Measurements from ENCODE around the gene PLOD3.

DNA sequence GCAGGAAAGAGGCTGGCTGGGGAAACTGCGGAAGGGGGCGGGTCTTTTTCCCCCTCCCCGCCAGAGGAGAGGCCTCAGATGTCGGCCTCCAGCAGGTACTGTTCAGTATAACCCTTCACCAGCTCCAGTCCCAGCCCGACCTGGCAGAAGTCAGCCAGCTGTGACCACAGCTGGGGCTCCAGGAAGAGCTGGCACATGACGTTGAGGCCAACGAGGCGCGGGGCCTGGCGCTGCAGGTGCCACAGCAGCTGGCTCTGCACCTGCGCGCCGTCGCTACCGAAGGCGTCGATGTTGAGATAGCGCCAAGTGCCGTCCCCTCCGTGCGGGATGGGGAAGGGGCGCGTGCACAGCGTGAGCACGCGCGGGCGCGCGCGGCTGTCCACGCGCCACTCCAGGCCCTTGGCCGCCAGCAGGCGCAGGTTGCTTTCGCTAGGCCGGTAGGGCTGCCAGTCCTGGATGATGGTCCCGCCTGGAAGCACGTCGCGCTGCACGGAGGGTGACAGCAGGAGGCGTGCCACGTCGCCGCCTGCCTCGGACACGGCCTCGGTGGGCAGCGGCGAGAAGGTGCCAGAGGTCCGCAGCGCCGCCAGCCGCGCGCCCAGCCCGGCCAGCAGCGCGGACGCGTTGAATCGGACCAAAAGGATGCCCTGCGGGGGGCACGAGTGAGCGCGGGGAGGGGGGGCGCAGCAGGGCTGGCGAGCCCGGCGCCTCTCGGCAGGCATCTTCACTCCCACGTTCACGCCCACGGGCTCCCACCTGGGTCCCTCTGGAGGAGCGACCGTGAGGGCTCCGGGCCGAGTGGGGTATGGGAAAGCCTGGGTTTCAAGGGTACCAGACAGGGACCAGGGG, 45.2 kb downstream of the PLOD3 start:
- TF ChIP-seq ZNF416 (CRISPR knock-in tag; IDR thresholded peaks at IDR 0.05) (no peak), FOXJ3 (CRISPR knock-in tag; IDR thresholded peaks at IDR 0.05; ENCODE audit: borderline replicate concordance) (no peak), ATF1 (CRISPR knock-in tag; IDR thresholded peaks at IDR 0.05) (no peak), TP53 (CRISPR knock-in tag; IDR thresholded peaks at IDR 0.05) (no peak), ESRRA (CRISPR knock-in tag; IDR thresholded peaks at IDR 0.05; ENCODE audit: borderline replicate concordance) (no peak)
- TF ChIP-seq, protein P1, sequence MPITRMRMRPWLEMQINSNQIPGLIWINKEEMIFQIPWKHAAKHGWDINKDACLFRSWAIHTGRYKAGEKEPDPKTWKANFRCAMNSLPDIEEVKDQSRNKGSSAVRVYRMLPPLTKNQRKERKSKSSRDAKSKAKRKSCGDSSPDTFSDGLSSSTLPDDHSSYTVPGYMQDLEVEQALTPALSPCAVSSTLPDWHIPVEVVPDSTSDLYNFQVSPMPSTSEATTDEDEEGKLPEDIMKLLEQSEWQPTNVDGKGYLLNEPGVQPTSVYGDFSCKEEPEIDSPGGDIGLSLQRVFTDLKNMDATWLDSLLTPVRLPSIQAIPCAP (CRISPR knock-in tag; IDR thresholded peaks at IDR 0.05) = no peak
- TF ChIP-seq, protein P2, sequence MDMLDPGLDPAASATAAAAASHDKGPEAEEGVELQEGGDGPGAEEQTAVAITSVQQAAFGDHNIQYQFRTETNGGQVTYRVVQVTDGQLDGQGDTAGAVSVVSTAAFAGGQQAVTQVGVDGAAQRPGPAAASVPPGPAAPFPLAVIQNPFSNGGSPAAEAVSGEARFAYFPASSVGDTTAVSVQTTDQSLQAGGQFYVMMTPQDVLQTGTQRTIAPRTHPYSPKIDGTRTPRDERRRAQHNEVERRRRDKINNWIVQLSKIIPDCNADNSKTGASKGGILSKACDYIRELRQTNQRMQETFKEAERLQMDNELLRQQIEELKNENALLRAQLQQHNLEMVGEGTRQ (CRISPR knock-in tag; IDR thresholded peaks at IDR 0.05) = no peak
- TF ChIP-seq, protein P3, sequence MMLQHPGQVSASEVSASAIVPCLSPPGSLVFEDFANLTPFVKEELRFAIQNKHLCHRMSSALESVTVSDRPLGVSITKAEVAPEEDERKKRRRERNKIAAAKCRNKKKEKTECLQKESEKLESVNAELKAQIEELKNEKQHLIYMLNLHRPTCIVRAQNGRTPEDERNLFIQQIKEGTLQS (CRISPR knock-in tag; conservative IDR thresholded peaks at IDR 0.05) = no peak

All from WTC11 (cell line).